ENCODE data around the gene PDGFD.

- TF ChIP-seq, protein P1, sequence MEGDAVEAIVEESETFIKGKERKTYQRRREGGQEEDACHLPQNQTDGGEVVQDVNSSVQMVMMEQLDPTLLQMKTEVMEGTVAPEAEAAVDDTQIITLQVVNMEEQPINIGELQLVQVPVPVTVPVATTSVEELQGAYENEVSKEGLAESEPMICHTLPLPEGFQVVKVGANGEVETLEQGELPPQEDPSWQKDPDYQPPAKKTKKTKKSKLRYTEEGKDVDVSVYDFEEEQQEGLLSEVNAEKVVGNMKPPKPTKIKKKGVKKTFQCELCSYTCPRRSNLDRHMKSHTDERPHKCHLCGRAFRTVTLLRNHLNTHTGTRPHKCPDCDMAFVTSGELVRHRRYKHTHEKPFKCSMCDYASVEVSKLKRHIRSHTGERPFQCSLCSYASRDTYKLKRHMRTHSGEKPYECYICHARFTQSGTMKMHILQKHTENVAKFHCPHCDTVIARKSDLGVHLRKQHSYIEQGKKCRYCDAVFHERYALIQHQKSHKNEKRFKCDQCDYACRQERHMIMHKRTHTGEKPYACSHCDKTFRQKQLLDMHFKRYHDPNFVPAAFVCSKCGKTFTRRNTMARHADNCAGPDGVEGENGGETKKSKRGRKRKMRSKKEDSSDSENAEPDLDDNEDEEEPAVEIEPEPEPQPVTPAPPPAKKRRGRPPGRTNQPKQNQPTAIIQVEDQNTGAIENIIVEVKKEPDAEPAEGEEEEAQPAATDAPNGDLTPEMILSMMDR (optimal IDR thresholded peaks at IDR 0.05 in 1 of 3, IDR thresholded peaks at IDR 0.05 in 1 of 3, conservative IDR thresholded peaks at IDR 0.05 in 1 of 3; ENCODE audit: extremely low read depth in 1 of 3, insufficient read depth in 2 of 3, low read length in 3 of 3): no peak
- no peak for TF ChIP-seq EZH2 (IDR thresholded peaks at IDR 0.05; ENCODE audit: low read length)
Observed at GRCh38 chr11:103888541-103888951, 275.4 kb downstream of the PDGFD start.
